Measurements from ENCODE around the gene RPLP2. TPM values are rescaled to one million over a fixed set of nuclear protein-coding genes. Genes with fewer than 3 reads are reported as not detected.
A peak's percentile ranks its signal among the peaks of the same experiment; 100 is the strongest.

Gene RPLP2
- total RNA-seq, 1 donor from 2014 or later, result 418 TPM

GRCh38 chr11:804599-804964, 5.2 kb upstream of the RPLP2 start:
- H3K36me3 Mint-ChIP-seq, result no peaks in the 10 kb centered on the region
- no peaks in the 10 kb centered on the region for H3K36me3 ChIP-seq
- DNase-seq (ENCODE audit: low spot score), result no peak
- TF ChIP-seq CTCF (IDR thresholded peaks at IDR 0.05), result no peak
- TF ChIP-seq EZH2 (IDR thresholded peaks at IDR 0.05), result no peak
- no peak for TF ChIP-seq EZH2phosphoT487 (IDR thresholded peaks at IDR 0.05)
- peaks cover 2% of the 10 kb centered on the region for H3K27me3 Mint-ChIP-seq (ENCODE audit: insufficient read depth, low read depth)
- no peak overlapping the region for H3K27ac ChIP-seq
- H3K4me2 ChIP-seq, result peak overlapping the region; percentile 94
- peaks cover 17% of the 10 kb centered on the region for H3K4me1 Mint-ChIP-seq
- no peak overlapping the region for H3K27ac Mint-ChIP-seq
- no peaks in the 10 kb centered on the region for H3K27me3 ChIP-seq
- H3K79me2 ChIP-seq (ENCODE audit: low read depth), result peaks cover 23% of the 10 kb centered on the region
- H3K4me3 Mint-ChIP-seq, result peak overlapping the region; percentile 83
- H3F3A ChIP-seq (ENCODE audit: low read depth), result peaks cover 28% of the 10 kb centered on the region
- peak overlapping the region; percentile 53 for H2AFZ ChIP-seq (replicated peaks)
- H3K4me3 ChIP-seq, result peak overlapping the region; percentile 72
- H3K9ac ChIP-seq, result peak overlapping the region; percentile 22
- H3K9me3 ChIP-seq (ENCODE audit: low read depth), result no peaks in the 10 kb centered on the region
- H3K9me3 Mint-ChIP-seq, result no peaks in the 10 kb centered on the region
- H4K20me1 ChIP-seq (ENCODE audit: low read depth), result peaks cover 9% of the 10 kb centered on the region
- peaks cover 12% of the 10 kb centered on the region for H3K4me1 ChIP-seq

GRCh38 chr11:808427-809286, 1.1 kb upstream of the RPLP2 start:
- Histone ChIP-seq H3K4me3 (peak overlapping the region; percentile 86), H3K79me2 (ENCODE audit: low read depth) (peaks cover 47% of the 10 kb centered on the region), H3F3A (ENCODE audit: low read depth) (peaks cover 57% of the 10 kb centered on the region), H3K4me1 (peaks cover 21% of the 10 kb centered on the region), H4K20me1 (ENCODE audit: low read depth) (peaks cover 32% of the 10 kb centered on the region), H3K27me3 (no peaks in the 10 kb centered on the region), H3K9ac (peak overlapping the region; percentile 91), H3K4me2 (peak overlapping the region; percentile 90), H2AFZ (replicated peaks) (peak overlapping the region; percentile 97), H3K9me3 (ENCODE audit: low read depth) (no peaks in the 10 kb centered on the region), H3K36me3 (peaks cover 3% of the 10 kb centered on the region), H3K27ac (peak overlapping the region; percentile 31)
- Mint-ChIP-seq H3K4me1 (peaks cover 27% of the 10 kb centered on the region), H3K4me3 (peak overlapping the region; percentile 94), H3K27ac (peak overlapping the region; percentile 87), H3K36me3 (peaks cover 8% of the 10 kb centered on the region), H3K27me3 (ENCODE audit: insufficient read depth, low read depth) (peaks cover 3% of the 10 kb centered on the region), H3K9me3 (no peaks in the 10 kb centered on the region)
- DNase-seq (ENCODE audit: low spot score), result no peak
- TF ChIP-seq CTCF (IDR thresholded peaks at IDR 0.05), result no peak
- TF ChIP-seq EZH2 (IDR thresholded peaks at IDR 0.05), result no peak
- no peak for TF ChIP-seq EZH2phosphoT487 (IDR thresholded peaks at IDR 0.05)

GRCh38 chr11:810040-810567, 337 bp downstream of the RPLP2 start:
- Histone ChIP-seq H3K27me3 (no peaks in the 10 kb centered on the region), H3K9me3 (ENCODE audit: low read depth) (no peaks in the 10 kb centered on the region), H3K79me2 (ENCODE audit: low read depth) (peaks cover 44% of the 10 kb centered on the region), H4K20me1 (ENCODE audit: low read depth) (peaks cover 24% of the 10 kb centered on the region), H3K9ac (peak overlapping the region; percentile 91), H3K27ac (no peak overlapping the region), H2AFZ (replicated peaks) (no peak overlapping the region), H3F3A (ENCODE audit: low read depth) (peaks cover 65% of the 10 kb centered on the region), H3K4me1 (peaks cover 15% of the 10 kb centered on the region), H3K36me3 (peaks cover 3% of the 10 kb centered on the region), H3K4me2 (peak overlapping the region; percentile 90), H3K4me3 (peak overlapping the region; percentile 86)
- Mint-ChIP-seq H3K4me3 (peak overlapping the region; percentile 94), H3K27me3 (ENCODE audit: insufficient read depth, low read depth) (peaks cover 5% of the 10 kb centered on the region), H3K27ac (no peak overlapping the region), H3K4me1 (peaks cover 27% of the 10 kb centered on the region), H3K36me3 (peaks cover 11% of the 10 kb centered on the region), H3K9me3 (no peaks in the 10 kb centered on the region)
- TF ChIP-seq EZH2 (IDR thresholded peaks at IDR 0.05), result no peak
- no peak for TF ChIP-seq EZH2phosphoT487 (IDR thresholded peaks at IDR 0.05)
- no peak for TF ChIP-seq CTCF (IDR thresholded peaks at IDR 0.05)
- DNase-seq (ENCODE audit: low spot score), result no peak

All from neural progenitor cell (in vitro differentiated cells).